Measurements from ENCODE around the gene KBTBD13. TPM values are rescaled to one million over a fixed set of nuclear protein-coding genes. Genes with fewer than 3 reads are reported as not detected.

KBTBD13 gene
- total RNA-seq, 1 donor from 2014 or later: not detected

DNA sequence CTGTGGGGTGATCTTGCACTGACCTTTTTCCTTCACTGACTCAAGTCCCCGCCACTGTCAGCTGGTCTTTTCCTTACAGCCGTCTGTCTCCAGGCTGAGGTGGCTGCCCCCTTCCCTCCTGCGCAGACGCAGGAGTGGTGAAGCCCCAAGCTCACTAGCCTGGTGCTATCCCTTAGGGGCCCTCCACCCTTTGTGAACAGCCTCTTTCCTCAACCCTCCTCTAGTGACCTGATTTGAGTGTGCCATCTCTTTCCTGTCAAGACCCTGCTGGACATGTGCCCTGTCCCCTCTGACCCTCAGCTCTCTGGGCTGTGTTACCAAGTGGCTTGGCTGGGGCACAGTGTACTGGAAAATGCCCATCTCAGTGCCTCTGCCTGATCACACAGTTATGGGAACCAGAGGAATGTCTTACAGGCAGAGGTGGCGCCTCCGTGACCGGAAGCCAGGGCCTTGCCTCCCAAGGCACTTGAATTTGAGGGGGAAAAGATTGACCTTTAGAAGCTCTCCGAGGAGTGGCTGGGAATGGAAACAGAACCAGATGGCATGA lies 8.7 kb downstream of the KBTBD13 start:
- DNase-seq (ENCODE audit: low spot score): no peak
- no peak overlapping the region for H3K4me3 Mint-ChIP-seq
- Histone ChIP-seq H3K4me3 (no peak overlapping the region), H3K9ac (no peak overlapping the region), H2AFZ (replicated peaks) (no peak overlapping the region), H3K36me3 (no peaks in the 10 kb centered on the region), H3K4me2 (no peak overlapping the region), H3K27me3 (peaks cover 60% of the 10 kb centered on the region), H3K4me1 (peaks cover 70% of the 10 kb centered on the region), H4K20me1 (ENCODE audit: low read depth) (peaks cover 42% of the 10 kb centered on the region), H3F3A (ENCODE audit: low read depth) (peaks cover 58% of the 10 kb centered on the region), H3K27ac (no peak overlapping the region), H3K9me3 (ENCODE audit: low read depth) (no peaks in the 10 kb centered on the region), H3K79me2 (ENCODE audit: low read depth) (no peaks in the 10 kb centered on the region)
- H3K9me3 Mint-ChIP-seq: no peaks in the 10 kb centered on the region
- peaks cover 25% of the 10 kb centered on the region for H3K27me3 Mint-ChIP-seq (ENCODE audit: insufficient read depth, low read depth)
- TF ChIP-seq EZH2phosphoT487 (IDR thresholded peaks at IDR 0.05) (no peak), EZH2 (IDR thresholded peaks at IDR 0.05) (no peak)
- TF ChIP-seq, protein P1, sequence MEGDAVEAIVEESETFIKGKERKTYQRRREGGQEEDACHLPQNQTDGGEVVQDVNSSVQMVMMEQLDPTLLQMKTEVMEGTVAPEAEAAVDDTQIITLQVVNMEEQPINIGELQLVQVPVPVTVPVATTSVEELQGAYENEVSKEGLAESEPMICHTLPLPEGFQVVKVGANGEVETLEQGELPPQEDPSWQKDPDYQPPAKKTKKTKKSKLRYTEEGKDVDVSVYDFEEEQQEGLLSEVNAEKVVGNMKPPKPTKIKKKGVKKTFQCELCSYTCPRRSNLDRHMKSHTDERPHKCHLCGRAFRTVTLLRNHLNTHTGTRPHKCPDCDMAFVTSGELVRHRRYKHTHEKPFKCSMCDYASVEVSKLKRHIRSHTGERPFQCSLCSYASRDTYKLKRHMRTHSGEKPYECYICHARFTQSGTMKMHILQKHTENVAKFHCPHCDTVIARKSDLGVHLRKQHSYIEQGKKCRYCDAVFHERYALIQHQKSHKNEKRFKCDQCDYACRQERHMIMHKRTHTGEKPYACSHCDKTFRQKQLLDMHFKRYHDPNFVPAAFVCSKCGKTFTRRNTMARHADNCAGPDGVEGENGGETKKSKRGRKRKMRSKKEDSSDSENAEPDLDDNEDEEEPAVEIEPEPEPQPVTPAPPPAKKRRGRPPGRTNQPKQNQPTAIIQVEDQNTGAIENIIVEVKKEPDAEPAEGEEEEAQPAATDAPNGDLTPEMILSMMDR (IDR thresholded peaks at IDR 0.05): no peak
- H3K36me3 Mint-ChIP-seq: no peaks in the 10 kb centered on the region
- peaks cover 75% of the 10 kb centered on the region for H3K4me1 Mint-ChIP-seq
- peak overlapping the region; percentile 86 for H3K27ac Mint-ChIP-seq

- Histone ChIP-seq H3K27me3 (peaks cover 52% of the 10 kb centered on the region), H4K20me1 (ENCODE audit: low read depth) (peaks cover 42% of the 10 kb centered on the region), H3K79me2 (ENCODE audit: low read depth) (no peaks in the 10 kb centered on the region), H3K4me3 (no peak overlapping the region), H3F3A (ENCODE audit: low read depth) (peaks cover 51% of the 10 kb centered on the region), H3K36me3 (no peaks in the 10 kb centered on the region), H2AFZ (replicated peaks) (no peak overlapping the region), H3K27ac (no peak overlapping the region), H3K4me1 (peaks cover 65% of the 10 kb centered on the region), H3K4me2 (no peak overlapping the region), H3K9ac (no peak overlapping the region), H3K9me3 (ENCODE audit: low read depth) (no peaks in the 10 kb centered on the region)
- peak overlapping the region; percentile 8 for H3K4me3 Mint-ChIP-seq
- H3K27ac Mint-ChIP-seq: peak overlapping the region; percentile 46
- H3K4me1 Mint-ChIP-seq: peaks cover 69% of the 10 kb centered on the region
- peak; percentile 71 for DNase-seq (ENCODE audit: low spot score)
- H3K36me3 Mint-ChIP-seq: no peaks in the 10 kb centered on the region
- no peaks in the 10 kb centered on the region for H3K9me3 Mint-ChIP-seq
- H3K27me3 Mint-ChIP-seq (ENCODE audit: insufficient read depth, low read depth): peaks cover 20% of the 10 kb centered on the region
- TF ChIP-seq, protein P1 (IDR thresholded peaks at IDR 0.05): peak; percentile 66
- TF ChIP-seq EZH2phosphoT487 (IDR thresholded peaks at IDR 0.05) (no peak), EZH2 (IDR thresholded peaks at IDR 0.05) (no peak)
Measured at GRCh38 chr15:65085990-65086679, 9.6 kb downstream of the KBTBD13 start.

- H3K4me3 Mint-ChIP-seq: no peak overlapping the region
- no peak overlapping the region for H3K27ac Mint-ChIP-seq
- Histone ChIP-seq H3K27ac (no peak overlapping the region), H3F3A (ENCODE audit: low read depth) (peaks cover 45% of the 10 kb centered on the region), H3K4me3 (no peak overlapping the region), H3K27me3 (peaks cover 46% of the 10 kb centered on the region), H3K9ac (no peak overlapping the region), H3K4me1 (peaks cover 59% of the 10 kb centered on the region), H3K36me3 (no peaks in the 10 kb centered on the region), H3K9me3 (ENCODE audit: low read depth) (no peaks in the 10 kb centered on the region), H2AFZ (replicated peaks) (no peak overlapping the region), H4K20me1 (ENCODE audit: low read depth) (peaks cover 38% of the 10 kb centered on the region), H3K4me2 (no peak overlapping the region), H3K79me2 (ENCODE audit: low read depth) (no peaks in the 10 kb centered on the region)
- H3K9me3 Mint-ChIP-seq: no peaks in the 10 kb centered on the region
- H3K27me3 Mint-ChIP-seq (ENCODE audit: insufficient read depth, low read depth): peaks cover 20% of the 10 kb centered on the region
- no peak for TF ChIP-seq EZH2phosphoT487 (IDR thresholded peaks at IDR 0.05)
- TF ChIP-seq, protein P1 (IDR thresholded peaks at IDR 0.05): no peak
- TF ChIP-seq EZH2 (IDR thresholded peaks at IDR 0.05): no peak
- H3K4me1 Mint-ChIP-seq: peaks cover 63% of the 10 kb centered on the region
- H3K36me3 Mint-ChIP-seq: no peaks in the 10 kb centered on the region
- DNase-seq (ENCODE audit: low spot score): no peak
Measured at GRCh38 chr15:65086680-65087111, 10.2 kb downstream of the KBTBD13 start.

Data from neural progenitor cell (in vitro differentiated cells).